ENCODE measurements around the gene TK2. TPM values are rescaled to one million over a fixed set of nuclear protein-coding genes. Genes with fewer than 3 reads are reported as not detected.
A peak's percentile ranks its signal among the peaks of the same experiment; 100 is the strongest.

TK2 gene
- total and polyA plus RNA-seq, 7 donors = 9.6 to 32.7 (median 17.6) TPM

DNA sequence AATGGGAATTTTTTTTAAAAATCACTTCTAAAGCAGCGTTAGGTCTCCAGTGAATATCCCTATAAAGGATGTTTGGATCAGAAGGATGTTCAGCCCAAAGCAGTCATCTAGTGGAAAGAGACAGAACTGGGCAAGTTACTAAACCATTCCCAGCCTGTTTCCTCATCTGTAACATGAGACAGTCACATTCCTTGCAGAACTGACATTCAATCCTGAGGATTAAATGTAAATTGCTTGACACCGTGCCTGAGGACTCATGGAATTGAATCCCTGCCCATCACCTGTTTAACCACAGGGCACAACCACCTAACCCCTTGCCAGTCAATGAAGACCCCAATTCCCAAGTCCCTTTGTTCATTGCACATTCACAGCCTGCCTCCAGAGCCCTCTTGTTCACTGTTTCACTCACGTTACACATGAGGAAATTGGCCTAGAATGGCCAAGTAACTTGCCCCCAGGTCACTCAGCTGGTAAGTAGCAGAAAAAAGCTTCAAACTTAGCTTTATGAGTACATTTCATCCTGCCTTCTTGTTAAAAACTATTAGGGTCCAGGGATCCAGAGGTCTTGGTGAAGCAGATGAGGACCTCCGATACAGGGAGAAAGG, 30.8 kb upstream of the TK2 start:
- no peaks in the 10 kb centered on the region for H3K36me3 ChIP-seq
- no peak for DNase-seq
- TF ChIP-seq POLR2A (IDR thresholded peaks at IDR 0.05) (no peak), EP300 (IDR thresholded peaks at IDR 0.05) (no peak), CTCF (IDR thresholded peaks at IDR 0.05) (no peak), POLR2AphosphoS5 (IDR thresholded peaks at IDR 0.05) (no peak)
- no peak overlapping the region for H3K4me3 ChIP-seq
- no peak overlapping the region for H3K27ac ChIP-seq
- H3K4me1 ChIP-seq = peaks cover 0 to 13% (median 12%) of the 10 kb centered on the region in 4 donors
- H3K27me3 ChIP-seq = peaks cover 11 to 33% (median 24%) of the 10 kb centered on the region in 3 donors
- no peaks in the 10 kb centered on the region for H3K9me3 ChIP-seq
- intact Hi-C loops (cut with DNase I) = no loop called here
- WGBS, 2 donors = 85 to 92% methylated on average over 4 of the region's 4 CpGs

GRCh38 chr16:66578651-66579531, 29.0 kb upstream of the TK2 start, which contains the start of gene CMTM2:
CMTM2 (plus strand) TSS chr16:66579463; CDS start chr16:66579608, 145 bp downstream.
- peaks cover 0 to 13% (median 12%) of the 10 kb centered on the region in 4 donors for H3K4me1 ChIP-seq
- peaks cover 11 to 33% (median 24%) of the 10 kb centered on the region in 3 donors for H3K27me3 ChIP-seq
- H3K27ac ChIP-seq = no peak within 1 kb of the TSS
- DNase-seq = no peak
- no peaks in the 10 kb centered on the region for H3K36me3 ChIP-seq
- TF ChIP-seq POLR2AphosphoS5 (IDR thresholded peaks at IDR 0.05) (no peak), EP300 (IDR thresholded peaks at IDR 0.05) (no peak), POLR2A (IDR thresholded peaks at IDR 0.05) (no peak), CTCF (IDR thresholded peaks at IDR 0.05) (no peak)
- intact Hi-C loops (cut with DNase I) = no loop called here
- H3K9me3 ChIP-seq = no peaks in the 10 kb centered on the region
- peak within 1 kb of the TSS in 3 of 4 donors; percentile 31 to 38 (median 37) for H3K4me3 ChIP-seq
- 14 to 15% methylated on average over 77 of the region's 77 CpGs for WGBS, 2 donors

DNA sequence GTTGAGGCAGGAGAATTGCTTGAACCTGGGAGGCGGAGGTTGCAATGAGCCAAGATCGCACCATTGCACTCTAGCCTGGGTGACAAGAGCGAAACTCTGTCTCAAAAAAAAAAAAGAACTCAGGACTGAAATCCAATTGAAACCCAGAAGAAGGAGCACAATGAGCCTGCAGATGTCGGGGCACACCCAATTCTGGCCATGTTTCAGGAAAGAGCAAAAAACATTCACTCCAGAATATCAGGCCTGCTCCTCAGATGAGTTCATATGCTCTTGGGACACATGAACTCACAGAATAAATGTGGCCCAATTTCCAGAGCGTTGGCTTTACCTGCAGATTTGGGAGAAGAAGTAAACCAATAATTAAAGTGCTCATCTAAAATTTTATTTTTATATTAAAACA, 26.4 kb upstream of the TK2 start:
- intact Hi-C loops (cut with DNase I) = no loop called here
- Histone ChIP-seq H3K27me3 (peaks cover 11 to 33% (median 24%) of the 10 kb centered on the region in 3 donors), H3K9me3 (no peaks in the 10 kb centered on the region), H3K36me3 (no peaks in the 10 kb centered on the region), H3K4me3 (no peak overlapping the region), H3K27ac (no peak overlapping the region), H3K4me1 (peaks cover 0 to 13% (median 12%) of the 10 kb centered on the region in 4 donors)
- TF ChIP-seq POLR2AphosphoS5 (IDR thresholded peaks at IDR 0.05) = no peak
- no peak for TF ChIP-seq EP300 (IDR thresholded peaks at IDR 0.05)
- WGBS, 2 donors = 92 to 95% methylated on average over 5 of the region's 5 CpGs
- no peak for DNase-seq

DNA sequence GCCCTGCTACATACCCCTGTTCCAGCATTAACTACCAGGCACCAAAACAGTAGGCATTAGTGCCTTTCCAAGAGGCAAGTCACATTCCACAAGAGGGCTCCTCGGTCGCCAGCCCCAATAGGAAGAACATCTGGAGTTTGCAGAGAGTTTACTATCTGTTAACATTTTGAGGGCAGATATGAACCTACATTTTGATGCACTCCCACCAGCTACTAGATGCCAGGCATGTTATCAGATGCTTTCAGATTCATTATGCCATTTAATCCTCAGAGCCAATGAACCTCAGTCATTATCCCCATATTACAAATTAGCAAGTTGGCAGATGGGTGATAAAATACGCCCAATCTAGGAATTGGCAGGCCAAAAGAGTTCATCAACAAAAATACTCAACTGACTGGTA, 25.1 kb upstream of the TK2 start:
- Histone ChIP-seq H3K27ac (no peak overlapping the region), H3K4me1 (peaks cover 0 to 13% (median 12%) of the 10 kb centered on the region in 4 donors), H3K9me3 (no peaks in the 10 kb centered on the region), H3K36me3 (no peaks in the 10 kb centered on the region), H3K4me3 (no peak overlapping the region), H3K27me3 (peaks cover 11 to 32% (median 24%) of the 10 kb centered on the region in 3 donors)
- 96 to 97% methylated on average over 3 of the region's 3 CpGs for WGBS, 2 donors
- TF ChIP-seq EP300 (IDR thresholded peaks at IDR 0.05) = no peak
- TF ChIP-seq POLR2A (IDR thresholded peaks at IDR 0.05) = no peak
- no peak for TF ChIP-seq CTCF (IDR thresholded peaks at IDR 0.05)
- no peak for TF ChIP-seq POLR2AphosphoS5 (IDR thresholded peaks at IDR 0.05)
- intact Hi-C loops (cut with DNase I) = no loop called here
- DNase-seq = no peak

GRCh38 chr16:66574531-66574930, 24.6 kb upstream of the TK2 start:
- no peak overlapping the region for H3K27ac ChIP-seq
- no peaks in the 10 kb centered on the region for H3K9me3 ChIP-seq
- intact Hi-C loops (cut with DNase I) = no loop called here
- WGBS, 2 donors = 89 to 91% methylated on average over 3 of the region's 3 CpGs
- peaks cover 0 to 13% (median 12%) of the 10 kb centered on the region in 4 donors for H3K4me1 ChIP-seq
- no peak for DNase-seq
- TF ChIP-seq POLR2A (IDR thresholded peaks at IDR 0.05) (no peak), EP300 (IDR thresholded peaks at IDR 0.05) (no peak), CTCF (IDR thresholded peaks at IDR 0.05) (no peak), POLR2AphosphoS5 (IDR thresholded peaks at IDR 0.05) (no peak)
- peaks cover 11 to 26% (median 19%) of the 10 kb centered on the region in 3 donors for H3K27me3 ChIP-seq
- no peak overlapping the region for H3K4me3 ChIP-seq
- H3K36me3 ChIP-seq = no peaks in the 10 kb centered on the region
